IMR-90 (cell line): Measurements from ENCODE around the gene PEX16. TPM values are rescaled to one million over a fixed set of nuclear protein-coding genes. Genes with fewer than 3 reads are reported as not detected.

Source experiments
- ATAC-seq: fragments of 200-7000 bp; cut with Tn5 transposase; 2 replicates; pipeline ENCODE4 v1.9.1; 2020; ENCODE audit warnings: low read depth, mild to moderate bottlenecking, moderate library complexity
- BruUV-seq: library from RNA; stranded (reverse); fragments of 400-500 nt; replicated peaks from 2 replicates; lab custom pipeline; 2021; lab: Mats Ljungman, UMichigan
- CTCF ChIA-PET: fragments of 300-600 bp; formaldehyde crosslinking; extraction: SDS; loops from one replicate; lab custom pipeline; 2021; ENCODE audit warnings: antibody characterized with exemption; lab: Yijun Ruan, JAX
- POLR2A ChIA-PET: fragments of 300-600 bp; sonication (Branson Sonifier 250); formaldehyde crosslinking; loops from one replicate; lab custom pipeline; 2022; ENCODE audit warnings: antibody characterized with exemption; ENCODE audit not compliant: unreplicated experiment; lab: Charles Lee
- DNase-seq: peaks from one replicate; pipeline ENCODE4 v3.0.0; 2013
- H2AFZ ChIP-seq: replicated peaks from 2 replicates; pipeline ENCODE3; 2013; ENCODE audit warnings: low read length, mild to moderate bottlenecking; ENCODE audit not compliant: poor library complexity
- H2AK5ac ChIP-seq: 2 replicates; pipeline ENCODE4 v1.6.1; 2013; ENCODE audit warnings: low read depth, low read length, inconsistent platforms
- H2AK9ac ChIP-seq: replicated peaks from 2 replicates; pipeline ENCODE3; 2013; ENCODE audit warnings: mild to moderate bottlenecking, low read depth, low read length, moderate library complexity; ENCODE audit not compliant: poor library complexity
- H2BK120ac ChIP-seq: 2 replicates; pipeline ENCODE4 v1.6.1; 2013; ENCODE audit warnings: low read depth, low read length, inconsistent platforms
- H2BK15ac ChIP-seq: 3 replicates; pipeline ENCODE4 v1.6.1; 2013; ENCODE audit warnings: low read depth, low read length, inconsistent platforms
- H2BK20ac ChIP-seq: 2 replicates; pipeline ENCODE4 v1.6.1; 2013; ENCODE audit warnings: low read depth, mild to moderate bottlenecking, inconsistent platforms, low read length, moderate library complexity
- H2BK5ac ChIP-seq: 2 replicates; pipeline ENCODE4 v1.6.1; 2013; ENCODE audit warnings: mild to moderate bottlenecking, low read depth, low read length, inconsistent platforms; ENCODE audit not compliant: poor library complexity, severe bottlenecking
- H3K14ac ChIP-seq: replicated peaks from 2 replicates; pipeline ENCODE4 v1.6.1; 2013; ENCODE audit warnings: low read depth, low read length, inconsistent platforms
- H3K18ac ChIP-seq: 2 replicates; pipeline ENCODE4 v1.6.1; 2013; ENCODE audit warnings: low read depth, low read length, control low read depth
- H3K23ac ChIP-seq: 2 replicates; pipeline ENCODE4 v1.6.1; 2013; ENCODE audit warnings: low read depth, low read length, inconsistent platforms
- H3K27ac ChIP-seq: 2 replicates; pipeline ENCODE4 v1.5.1; 2013; ENCODE audit warnings: mild to moderate bottlenecking, control low read depth, low read length; ENCODE audit not compliant: insufficient read depth
- H3K27me3 ChIP-seq: 2 replicates; pipeline ENCODE4 v1.6.1; 2013; ENCODE audit warnings: low read length; ENCODE audit not compliant: control insufficient read depth, insufficient read depth
- H3K36me3 ChIP-seq: 2 replicates; pipeline ENCODE4 v1.6.1; 2013; ENCODE audit warnings: low read length, mixed read lengths; ENCODE audit not compliant: control insufficient read depth, insufficient read depth
- H3K4ac ChIP-seq: 2 replicates; pipeline ENCODE4 v1.6.1; 2013; ENCODE audit warnings: low read depth, low read length, inconsistent platforms
- H3K4me1 ChIP-seq: 2 replicates; pipeline ENCODE4 v1.6.1; 2013; ENCODE audit warnings: low read length, mixed read lengths; ENCODE audit not compliant: control insufficient read depth, insufficient read depth
- H3K4me2 ChIP-seq: 2 replicates; pipeline ENCODE4 v1.6.1; 2013; ENCODE audit warnings: low read depth, mild to moderate bottlenecking, control low read depth, low read length, moderate library complexity
- H3K4me3 ChIP-seq: 2 replicates; pipeline ENCODE4 v1.5.1; 2013; ENCODE audit warnings: low read depth, mild to moderate bottlenecking, control low read depth, low read length, moderate library complexity; ENCODE audit not compliant: insufficient read depth
- H3K56ac ChIP-seq: 2 replicates; pipeline ENCODE4 v1.6.1; 2013; ENCODE audit warnings: low read length, inconsistent platforms; ENCODE audit not compliant: insufficient read depth; ENCODE audit errors: extremely low read depth
- H3K79me1 ChIP-seq, 2 experiments: 2 replicates each; pipeline ENCODE4 v1.6.1; 2013; ENCODE audit warnings: low read length in 2 of 2, inconsistent platforms in 1 of 2, low read depth in 1 of 2
- H3K9ac ChIP-seq: 2 replicates; pipeline ENCODE4 v1.6.1; 2013; ENCODE audit warnings: low read depth, low read length, control low read depth
- H3K9me1 ChIP-seq: 2 replicates; pipeline ENCODE4 v1.6.1; 2013; ENCODE audit warnings: low read length, inconsistent platforms; ENCODE audit not compliant: insufficient read depth
- H3K9me3 ChIP-seq: 2 replicates; pipeline ENCODE4 v1.6.1; 2013; ENCODE audit warnings: low read length; ENCODE audit not compliant: control insufficient read depth, insufficient read depth
- H4K20me1 ChIP-seq: 2 replicates; pipeline ENCODE4 v1.6.1; 2013; ENCODE audit warnings: low read length, inconsistent platforms; ENCODE audit not compliant: insufficient read depth
- H4K5ac ChIP-seq: 2 replicates; pipeline ENCODE4 v1.6.1; 2013; ENCODE audit warnings: mild to moderate bottlenecking, low read depth, low read length, control low read depth
- H4K8ac ChIP-seq, 2 experiments: 2 replicates each; pipeline ENCODE4 v1.6.1; 2013; ENCODE audit warnings: low read depth in 2 of 2, low read length in 2 of 2, control low read depth in 1 of 2, inconsistent platforms in 1 of 2
- H4K91ac ChIP-seq: 2 replicates; pipeline ENCODE4 v1.6.1; 2013; ENCODE audit warnings: low read depth, low read length, inconsistent platforms; ENCODE audit not compliant: insufficient read depth
- BHLHE40 ChIP-seq: fragments of 150-350 bp; IDR thresholded peaks from 2 replicates; pipeline ENCODE4 v1.6.1; 2016; ENCODE audit warnings: mild to moderate bottlenecking, low read depth, low read length
- CEBPB ChIP-seq: IDR thresholded peaks from 2 replicates; pipeline ENCODE4 v1.6.1; 2012; ENCODE audit warnings: low read depth, low read length, improper control_type of control experiment
- CHD1 ChIP-seq: IDR thresholded peaks from 2 replicates; pipeline ENCODE4 v1.6.1; 2012; ENCODE audit warnings: low read depth, low read length, improper control_type of control experiment
- FOS ChIP-seq: fragments of 150-350 bp; IDR thresholded peaks from 2 replicates; pipeline ENCODE4 v1.6.1; 2016; ENCODE audit warnings: low read depth, low read length
- MAZ ChIP-seq: IDR thresholded peaks from 2 replicates; pipeline ENCODE4 v1.6.1; 2012; ENCODE audit warnings: low read depth, mild to moderate bottlenecking, low read length, improper control_type of control experiment, moderate library complexity, borderline replicate concordance
- MXI1 ChIP-seq: IDR thresholded peaks from 2 replicates; pipeline ENCODE4 v1.6.1; 2012; ENCODE audit warnings: low read depth, mild to moderate bottlenecking, low read length, moderate library complexity, borderline replicate concordance
- NFE2L2 ChIP-seq: fragments of 150-350 bp; IDR thresholded peaks from 2 replicates; pipeline ENCODE4 v1.6.1; 2016; ENCODE audit warnings: low read depth, mild to moderate bottlenecking, low read length
- POLR2A ChIP-seq: IDR thresholded peaks from 2 replicates; pipeline ENCODE4 v1.6.1; 2012; ENCODE audit warnings: mild to moderate bottlenecking, low read depth, low read length
- RAD21 ChIP-seq: IDR thresholded peaks from 2 replicates; pipeline ENCODE4 v1.6.1; 2012; ENCODE audit warnings: low read length, improper control_type of control experiment
- RCOR1 ChIP-seq: IDR thresholded peaks from 2 replicates; pipeline ENCODE4 v1.6.1; 2012; ENCODE audit warnings: mild to moderate bottlenecking, low read length, improper control_type of control experiment; ENCODE audit not compliant: insufficient replicate concordance
- SMC3 ChIP-seq: fragments of 150-350 bp; IDR thresholded peaks from 2 replicates; pipeline ENCODE4 v1.6.1; 2016; ENCODE audit warnings: low read depth, mild to moderate bottlenecking, antibody characterized with exemption, low read length, moderate library complexity
- WGBS, 2 experiments: methylation state at CpG; one replicate each; pipeline versions ENCODE4 v1.1.5 to v1.1.7; 2013; ENCODE audit warnings: missing lambda C conversion rate in 2 of 2; ENCODE audit not compliant: insufficient read length in 1 of 2; ENCODE audit errors: extremely low coverage in 2 of 2; 5-methylcytosine and 5-hydroxymethylcytosine counted together
- dilution Hi-C: fragments of 300-500 bp; cut with HindIII; formaldehyde crosslinking; loops from one replicate; pipeline ENCODE4 v1.14.3; 2018; ENCODE audit warnings: low sequenced_read_pairs; ENCODE audit not compliant: unreplicated experiment
- in situ Hi-C: fragments of 300-500 bp; cut with MboI; formaldehyde crosslinking; loops from 3 replicates; pipeline ENCODE4 v1.14.3; 2019; ENCODE audit warnings: low sequenced_read_pairs, inconsistent platforms, mixed read lengths
- intact Hi-C: fragments of 100-400 bp; cut with micrococcal nuclease; formaldehyde crosslinking; loops from 2 replicates; pipeline ENCODE4 v1.10.0; 2022
- polyA plus RNA-seq, 3 experiments: library from polyadenylated mRNA; depleted of rRNA; stranded (reverse); fragments of >200 nt; gene quantifications; 2 replicates each; pipeline ENCODE4 v1.2.3, GENCODE V29; 2012; ENCODE audit warnings: low replicate concordance in 1 of 3
- total RNA-seq: library from RNA; depleted of rRNA; stranded (reverse); fragments of >200 nt; gene quantifications from 2 replicates; pipeline ENCODE4 v1.2.3, GENCODE V29; 2012
- TF ChIP-seq, protein P1 (sequence below): conservative IDR thresholded peaks from 2 replicates; pipeline ENCODE4 v1.5.1; 2012; ENCODE audit warnings: mild to moderate bottlenecking, low read depth, low read length, improper control_type of control experiment
- TF ChIP-seq, protein P2 (sequence below): fragments of 150-350 bp; IDR thresholded peaks from 2 replicates; pipeline ENCODE4 v1.6.1; 2016; ENCODE audit warnings: low read depth, mild to moderate bottlenecking, low read length, moderate library complexity, borderline replicate concordance

Gene PEX16
- total and polyA plus RNA-seq, 2 of the 4 experiments (the other 2 are of a cell fraction) = 17.9 to 23.3 TPM

DNA sequence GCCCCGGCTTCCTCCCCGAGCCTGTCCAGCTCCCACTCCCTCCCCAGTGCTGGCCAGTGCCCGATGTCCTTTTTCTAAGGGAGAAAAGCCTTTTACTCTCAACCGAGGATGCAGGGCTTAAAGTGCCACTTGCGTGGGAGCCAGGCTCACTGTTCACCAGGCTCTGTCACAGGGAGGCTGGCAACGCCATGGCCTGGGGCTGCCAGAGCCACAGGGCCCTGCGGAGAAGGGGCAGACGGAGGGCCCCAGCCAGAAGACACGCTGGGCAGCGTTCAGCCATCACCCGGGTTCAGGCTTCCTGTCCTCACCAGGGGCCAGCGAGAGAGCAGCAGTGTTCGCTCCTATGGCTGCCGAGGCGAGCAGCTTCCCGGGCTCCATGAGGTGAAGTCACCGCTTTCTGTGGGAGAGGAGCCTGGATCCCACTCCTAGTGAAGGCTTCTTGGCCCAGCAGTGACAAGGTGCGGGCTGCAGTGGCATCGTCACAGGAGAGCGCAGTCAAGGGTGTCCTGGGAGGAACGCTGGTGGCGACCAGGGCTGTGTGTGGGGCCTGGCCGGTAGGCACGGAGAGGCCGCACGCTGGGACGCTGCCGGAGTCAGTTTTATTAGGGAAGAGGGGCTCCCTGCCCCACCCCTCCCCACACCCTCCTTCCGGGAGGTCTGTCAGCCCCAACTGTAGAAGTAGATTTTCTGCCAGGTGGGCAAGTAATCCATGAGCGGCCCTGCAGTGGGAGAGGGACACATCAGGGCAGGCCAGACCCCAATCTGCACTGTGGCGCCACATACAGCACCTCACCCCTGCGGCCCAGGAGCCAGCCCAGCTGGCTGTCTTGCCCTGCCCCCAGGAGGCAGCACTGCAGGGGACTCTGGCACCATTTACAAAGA lies 7.8 kb downstream of the PEX16 start:
- Histone ChIP-seq H3K9me1 (no peaks in the 10 kb centered on the region), H2BK15ac (no peak overlapping the region), H2BK5ac (no peak overlapping the region), H3K27me3 (no peaks in the 10 kb centered on the region), H3K79me1 (peaks cover 0 to 5% of the 10 kb centered on the region in 2 experiments; a peak in 2 of 4 replicates), H3K56ac (no peak overlapping the region), H3K4me2 (no peak overlapping the region), H2AK9ac (no peak overlapping the region), H3K14ac (no peak overlapping the region), H4K8ac (no peak overlapping the region), H2BK20ac (no peak overlapping the region), H3K4me1 (no peaks in the 10 kb centered on the region), H3K4ac (no peak overlapping the region), H3K23ac (no peak overlapping the region), H4K91ac (no peak overlapping the region), H3K27ac (no peak overlapping the region), H4K20me1 (0 out of 2 replicates have a peak, but pooled peaks cover 4% of the 10 kb centered on the region), H3K18ac (no peak overlapping the region), H3K36me3 (peaks cover 26% of the 10 kb centered on the region), H2BK120ac (no peak overlapping the region), H4K5ac (no peak overlapping the region), H3K9me3 (no peaks in the 10 kb centered on the region), H3K9ac (no peak overlapping the region), H2AK5ac (no peak overlapping the region), H2AFZ (no peak overlapping the region), H3K4me3 (no peak overlapping the region)
- DNase-seq (no peak), ATAC-seq (no peak)
- BruUV-seq = no TSS peak
- intact Hi-C loops (no loop called here), dilution Hi-C loops (no loop called here), in situ Hi-C loops (no loop called here)
- 78% methylated on average over 9 of the region's 32 CpGs; no CpG with 5 or more reads in 1 of the 2 experiments for WGBS, 2 experiments
- TF ChIP-seq POLR2A = no peak
- TF ChIP-seq, protein P1, sequence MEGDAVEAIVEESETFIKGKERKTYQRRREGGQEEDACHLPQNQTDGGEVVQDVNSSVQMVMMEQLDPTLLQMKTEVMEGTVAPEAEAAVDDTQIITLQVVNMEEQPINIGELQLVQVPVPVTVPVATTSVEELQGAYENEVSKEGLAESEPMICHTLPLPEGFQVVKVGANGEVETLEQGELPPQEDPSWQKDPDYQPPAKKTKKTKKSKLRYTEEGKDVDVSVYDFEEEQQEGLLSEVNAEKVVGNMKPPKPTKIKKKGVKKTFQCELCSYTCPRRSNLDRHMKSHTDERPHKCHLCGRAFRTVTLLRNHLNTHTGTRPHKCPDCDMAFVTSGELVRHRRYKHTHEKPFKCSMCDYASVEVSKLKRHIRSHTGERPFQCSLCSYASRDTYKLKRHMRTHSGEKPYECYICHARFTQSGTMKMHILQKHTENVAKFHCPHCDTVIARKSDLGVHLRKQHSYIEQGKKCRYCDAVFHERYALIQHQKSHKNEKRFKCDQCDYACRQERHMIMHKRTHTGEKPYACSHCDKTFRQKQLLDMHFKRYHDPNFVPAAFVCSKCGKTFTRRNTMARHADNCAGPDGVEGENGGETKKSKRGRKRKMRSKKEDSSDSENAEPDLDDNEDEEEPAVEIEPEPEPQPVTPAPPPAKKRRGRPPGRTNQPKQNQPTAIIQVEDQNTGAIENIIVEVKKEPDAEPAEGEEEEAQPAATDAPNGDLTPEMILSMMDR = no peak
- no peak for TF ChIP-seq RAD21
- TF ChIP-seq MAZ = no peak
- no peak for TF ChIP-seq BHLHE40
- TF ChIP-seq MXI1 = no peak
- TF ChIP-seq CEBPB = no peak
- no peak for TF ChIP-seq FOS
- no peak for TF ChIP-seq CHD1
- no peak for TF ChIP-seq RCOR1
- TF ChIP-seq NFE2L2 = no peak
- no peak for TF ChIP-seq SMC3
- TF ChIP-seq, protein P2, sequence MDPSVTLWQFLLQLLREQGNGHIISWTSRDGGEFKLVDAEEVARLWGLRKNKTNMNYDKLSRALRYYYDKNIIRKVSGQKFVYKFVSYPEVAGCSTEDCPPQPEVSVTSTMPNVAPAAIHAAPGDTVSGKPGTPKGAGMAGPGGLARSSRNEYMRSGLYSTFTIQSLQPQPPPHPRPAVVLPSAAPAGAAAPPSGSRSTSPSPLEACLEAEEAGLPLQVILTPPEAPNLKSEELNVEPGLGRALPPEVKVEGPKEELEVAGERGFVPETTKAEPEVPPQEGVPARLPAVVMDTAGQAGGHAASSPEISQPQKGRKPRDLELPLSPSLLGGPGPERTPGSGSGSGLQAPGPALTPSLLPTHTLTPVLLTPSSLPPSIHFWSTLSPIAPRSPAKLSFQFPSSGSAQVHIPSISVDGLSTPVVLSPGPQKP = no peak
- ChIA-PET CTCF (no interaction called here), POLR2A (no interaction called here)
